H1 (cell line): Measurements from ENCODE around the gene TMEM120A. TPM values are rescaled to one million over a fixed set of nuclear protein-coding genes. Genes with fewer than 3 reads are reported as not detected.

Source experiments
- HDAC6 ChIP-seq: IDR thresholded peaks from one replicate; pipeline ENCODE4 v1.7.1; 2012; ENCODE audit warnings: low read depth, mild to moderate bottlenecking, inconsistent platforms, low read length, moderate library complexity
- JUN ChIP-seq: IDR thresholded peaks from 2 replicates; pipeline ENCODE4 v1.6.1; 2011; ENCODE audit warnings: low read depth, mild to moderate bottlenecking, improper control_type of control experiment, low read length
- NRF1 ChIP-seq: IDR thresholded peaks from 2 replicates; pipeline ENCODE4 v1.6.1; 2011; ENCODE audit warnings: mild to moderate bottlenecking, low read depth, low read length, improper control_type of control experiment
- SUZ12 ChIP-seq: fragments of 200-600 bp; sonication (generic); IDR thresholded peaks from 2 replicates; pipeline ENCODE4 v1.6.1; 2012; ENCODE audit warnings: mild to moderate bottlenecking, inconsistent platforms, low read length, moderate library complexity, mixed read lengths
- polyA plus RNA-seq, 7 experiments: library from polyadenylated mRNA; depleted of rRNA in 3 of 7; stranded (reverse) in 5 of 7; unstranded in 2 of 7; fragments of >200 nt in 5 of 7; fragments of 200-250 nt in 2 of 7; gene quantifications; 1 replicate in 5 of 7; 2 replicates in 1 of 7; 4 replicates in 1 of 7; pipeline versions ENCODE4 v1.2.1 to v1.2.3, GENCODE V29; 2011 to 2013; ENCODE audit warnings: missing spikeins in 2 of 7, mixed read lengths in 2 of 7
- total RNA-seq: library from RNA; stranded (reverse); fragmentation: NEBNext Ultra II Directional; extraction: Animal tissue kit (Norgen Biotek cat#: 25700); gene quantifications from 2 replicates; pipeline ENCODE4 v1.2.1, GENCODE V29; 2021

The TMEM120A gene
- total and polyA plus RNA-seq, 2 of the 8 experiments (the other 6 are each of a cell fraction or from before 2014, with no cell fraction given), result 15.6 to 49.9 TPM

- TF ChIP-seq JUN, result no peak
- TF ChIP-seq HDAC6, result no peak
- TF ChIP-seq NRF1, result no peak
- no peak for TF ChIP-seq SUZ12
Observed at GRCh38 chr7:75985518-75986146, 8.8 kb downstream of the TMEM120A start (continued).
